GM13977 (cell line): ENCODE measurements around the gene PPP1R36.
"Not testable (repeated sequence)": the region's sequence is repeated elsewhere in the genome, so short reads cannot be mapped to it uniquely, and the experiment has no call there.

Experiments
- DNase-seq: peaks from one replicate; pipeline ENCODE4 v3.0.0; 2012; ENCODE audit warnings: low spot score
- CTCF ChIP-seq: IDR thresholded peaks from 2 replicates; pipeline ENCODE4 v1.5.1; 2012; ENCODE audit warnings: mild to moderate bottlenecking, control low read depth; ENCODE audit not compliant: insufficient read depth; ENCODE audit errors: extremely low read depth, missing control alignments
- in situ Hi-C: fragments of 300-500 bp; cut with MboI; formaldehyde crosslinking; loops from one replicate; pipeline ENCODE4 v1.12.0; 2022; ENCODE audit warnings: low sequenced_read_pairs, low pct_unique_long_range_greater_than_20kb, mixed read lengths, inconsistent platforms; ENCODE audit not compliant: unreplicated experiment

PPP1R36 gene

GRCh38 chr14:64612021-64612380 lies 62.2 kb downstream of the PPP1R36 start:
- in situ Hi-C loops, result no loop called here
- DNase-seq, result no peak
- no peak for TF ChIP-seq CTCF

DNA sequence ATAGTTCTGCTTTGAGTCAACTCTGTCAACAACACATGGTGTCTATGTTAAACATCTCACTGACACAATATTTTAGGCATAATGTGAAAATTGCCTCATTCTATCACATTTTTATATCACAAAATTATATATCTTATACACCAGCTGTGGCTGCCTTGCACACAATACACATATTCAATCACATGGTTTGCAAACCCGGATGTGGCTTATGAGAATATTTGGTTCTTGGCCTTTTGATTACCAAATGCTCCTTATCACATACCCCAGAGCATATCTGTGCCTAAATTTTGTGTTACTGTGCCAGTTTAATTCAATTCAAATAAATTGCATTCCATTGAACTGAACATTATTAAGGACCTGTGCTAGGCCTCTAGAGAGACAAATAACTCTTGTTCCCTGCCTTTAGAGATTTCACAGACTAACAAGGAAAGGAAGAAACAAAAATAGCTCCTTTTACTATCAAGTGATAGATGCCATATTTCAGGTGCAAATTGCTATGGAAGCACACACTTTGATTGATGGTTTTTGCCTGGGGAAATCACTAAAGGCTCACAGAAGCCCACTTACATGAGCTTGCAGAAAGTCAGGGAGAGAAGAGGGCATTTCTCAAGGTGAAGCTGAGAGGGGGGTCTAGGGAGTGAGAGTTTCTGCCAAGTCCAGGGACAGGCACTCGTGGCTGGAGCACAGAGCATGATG lies 63.4 kb downstream of the PPP1R36 start:
- DNase-seq, result no peak
- no peak for TF ChIP-seq CTCF
- in situ Hi-C loops, result no loop called here

DNA sequence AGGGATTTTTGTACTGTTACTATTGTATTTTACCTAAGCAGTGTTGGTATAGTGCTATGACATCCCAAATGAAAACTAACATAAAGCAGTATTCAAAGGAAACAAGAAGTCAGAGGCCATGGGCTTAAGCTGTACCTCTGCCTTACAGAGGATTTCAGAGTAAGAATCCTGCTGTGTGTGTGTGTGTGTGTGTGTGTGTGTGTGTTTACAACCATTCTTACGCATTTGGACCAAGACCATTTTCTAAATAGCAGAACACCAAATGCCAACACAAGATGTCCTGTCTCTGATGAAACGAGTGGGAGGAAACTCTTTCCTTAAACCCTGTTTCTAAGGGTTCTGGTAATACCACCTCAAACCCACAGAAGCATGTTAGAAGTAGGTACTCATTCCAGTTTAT lies 64.4 kb downstream of the PPP1R36 start:
- DNase-seq, result no peak
- TF ChIP-seq CTCF, result no peak
- in situ Hi-C loops, result no loop called here

GRCh38 chr14:64614805-64615391 lies 65.1 kb downstream of the PPP1R36 start:
- in situ Hi-C loops, result no loop called here
- TF ChIP-seq CTCF, result no peak
- no peak for DNase-seq

- in situ Hi-C loops, DNase-seq: not testable (repeated sequence)
Observed at GRCh38 chr14:64617872-64618408, 68.2 kb downstream of the PPP1R36 start.

GRCh38 chr14:64620910-64621309 lies 71.1 kb downstream of the PPP1R36 start:
- in situ Hi-C loops, result no loop called here
- DNase-seq, result no peak
- TF ChIP-seq CTCF, result no peak

- no peak for TF ChIP-seq CTCF
- in situ Hi-C loops, result no loop called here
- no peak for DNase-seq
Observed at GRCh38 chr14:64623554-64624165, 73.9 kb downstream of the PPP1R36 start.
